Mucosa of rectum (tissue), 2 donors: ENCODE data around the gene CRYGC.

Experiments
- H3K27ac ChIP-seq, 2 donors: one replicate each; pipeline ENCODE4 v1.7.0; 2013; ENCODE audit warnings: inconsistent platforms in 2 of 2, low read depth in 2 of 2, low read length in 2 of 2
- H3K27me3 ChIP-seq, 2 donors: one replicate each; pipeline ENCODE4 v1.7.0; 2013; ENCODE audit warnings: low read length in 2 of 2; ENCODE audit not compliant: control insufficient read depth in 2 of 2, insufficient read depth in 2 of 2
- H3K36me3 ChIP-seq, 2 donors: one replicate each; pipeline ENCODE4 v1.7.0; 2013; ENCODE audit warnings: low read length in 2 of 2; ENCODE audit not compliant: control insufficient read depth in 2 of 2, insufficient read depth in 2 of 2
- H3K4me1 ChIP-seq, 2 donors: one replicate each; pipeline ENCODE4 v1.7.0; 2013; ENCODE audit warnings: low read length in 2 of 2, mild to moderate bottlenecking in 1 of 2; ENCODE audit not compliant: control insufficient read depth in 2 of 2, insufficient read depth in 2 of 2
- H3K4me3 ChIP-seq, 2 donors: one replicate each; pipeline ENCODE4 v1.7.0; 2013; ENCODE audit warnings: low read length in 2 of 2
- H3K9ac ChIP-seq, 2 donors: one replicate each; pipeline ENCODE4 v1.7.0; 2013; ENCODE audit warnings: low read length in 2 of 2, low read depth in 1 of 2, mild to moderate bottlenecking in 1 of 2
- H3K9me3 ChIP-seq, 2 donors: one replicate each; pipeline ENCODE4 v1.7.0; 2013; ENCODE audit warnings: low read length in 2 of 2; ENCODE audit not compliant: control insufficient read depth in 2 of 2
- donor health status: healthy.
- donor health status: Normal muscosa, but diverticular disease.

Gene CRYGC

DNA sequence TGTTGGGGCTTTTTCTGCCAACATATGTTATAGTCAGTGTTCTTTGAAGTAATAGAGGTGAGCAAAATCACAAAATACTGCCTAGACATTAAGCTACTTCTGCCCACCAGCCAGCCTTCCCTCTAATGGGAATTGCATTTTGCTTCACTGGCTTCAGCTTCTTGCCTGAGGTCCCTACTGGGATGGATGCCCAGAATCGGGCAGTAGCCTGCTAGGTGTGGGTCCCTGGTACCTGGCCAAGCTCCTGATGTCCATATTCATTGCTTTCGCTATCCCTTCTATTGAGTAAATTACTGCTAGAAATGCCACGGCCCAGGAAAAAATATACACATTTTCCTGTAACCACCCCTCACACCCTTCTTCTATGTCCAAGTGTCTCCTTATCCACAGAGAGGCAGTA is 32.3 kb downstream of the CRYGC start:
- Histone ChIP-seq H3K9ac (no peak overlapping the region), H3K4me3 (no peak overlapping the region), H3K27ac (no peak overlapping the region), H3K27me3 (no peaks in the 10 kb centered on the region), H3K36me3 (no peaks in the 10 kb centered on the region), H3K9me3 (no peaks in the 10 kb centered on the region), H3K4me1 (no peaks in the 10 kb centered on the region)

DNA sequence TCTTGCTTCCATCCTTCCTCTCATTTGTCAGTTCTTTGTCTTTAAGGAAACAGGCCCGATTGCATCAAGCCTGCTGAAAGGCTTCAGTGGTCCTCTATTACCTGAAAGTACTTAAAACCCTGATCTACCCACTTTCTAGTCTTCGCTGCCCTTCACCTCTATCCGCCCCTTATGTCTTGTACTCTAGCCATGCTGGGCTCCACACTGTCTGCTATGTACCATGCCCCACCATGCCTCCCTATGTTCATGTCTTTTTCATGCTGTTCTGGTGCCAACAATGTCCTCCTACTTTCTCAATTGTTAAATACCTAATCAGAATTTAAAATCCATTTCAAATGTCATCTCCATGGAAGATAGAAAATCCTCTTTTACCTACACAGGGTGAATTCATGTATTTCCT is 33.5 kb downstream of the CRYGC start:
- Histone ChIP-seq H3K36me3 (no peaks in the 10 kb centered on the region), H3K4me3 (no peak overlapping the region), H3K27ac (no peak overlapping the region), H3K9me3 (no peaks in the 10 kb centered on the region), H3K4me1 (no peaks in the 10 kb centered on the region), H3K9ac (no peak overlapping the region), H3K27me3 (no peaks in the 10 kb centered on the region)

GRCh38 chr2:208093128-208093527 is 36.5 kb downstream of the CRYGC start:
- Histone ChIP-seq H3K9ac (no peak overlapping the region), H3K4me3 (no peak overlapping the region), H3K27ac (no peak overlapping the region), H3K27me3 (no peaks in the 10 kb centered on the region), H3K4me1 (no peaks in the 10 kb centered on the region), H3K36me3 (no peaks in the 10 kb centered on the region), H3K9me3 (no peaks in the 10 kb centered on the region)

DNA sequence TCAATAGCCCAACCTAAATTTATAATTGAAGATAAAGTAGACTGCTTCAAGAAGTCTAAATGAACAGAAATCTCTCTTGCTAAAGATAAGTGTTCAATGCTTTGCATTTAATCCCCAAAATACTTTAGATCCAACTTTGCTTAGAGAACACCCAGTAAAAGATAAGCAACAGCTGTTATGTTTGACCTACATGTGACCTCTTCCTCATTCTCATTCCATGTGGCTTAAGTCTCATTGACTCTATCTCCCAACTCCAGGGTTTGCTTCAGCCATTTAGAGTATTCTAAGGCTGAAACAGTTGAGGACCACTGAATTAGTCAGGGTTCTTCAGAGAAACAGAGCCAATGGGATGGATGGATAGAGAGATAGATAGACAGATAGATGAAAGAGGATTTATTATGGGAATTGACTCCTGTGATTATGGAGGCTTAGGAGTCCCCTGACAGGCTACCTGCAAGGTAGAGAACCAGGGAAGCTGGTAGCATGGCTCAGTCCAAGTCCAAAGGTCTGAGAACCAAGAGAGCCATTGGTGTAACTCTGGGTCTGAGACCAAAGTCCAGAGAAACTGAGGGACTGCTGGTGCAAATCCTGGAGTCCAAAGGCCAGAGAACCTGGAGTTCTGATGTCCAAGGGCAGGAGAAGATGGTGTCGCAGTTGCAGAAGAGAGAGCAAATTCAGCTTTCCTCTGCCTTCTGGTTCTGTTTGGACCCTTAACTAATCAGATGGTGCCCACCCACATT is 37.4 kb downstream of the CRYGC start:
- no peaks in the 10 kb centered on the region for H3K27me3 ChIP-seq
- H3K4me3 ChIP-seq, result no peak overlapping the region
- H3K4me1 ChIP-seq, result no peaks in the 10 kb centered on the region
- no peaks in the 10 kb centered on the region for H3K36me3 ChIP-seq
- H3K27ac ChIP-seq, result no peak overlapping the region
- H3K9ac ChIP-seq, result no peak overlapping the region
- H3K9me3 ChIP-seq, result no peaks in the 10 kb centered on the region

DNA sequence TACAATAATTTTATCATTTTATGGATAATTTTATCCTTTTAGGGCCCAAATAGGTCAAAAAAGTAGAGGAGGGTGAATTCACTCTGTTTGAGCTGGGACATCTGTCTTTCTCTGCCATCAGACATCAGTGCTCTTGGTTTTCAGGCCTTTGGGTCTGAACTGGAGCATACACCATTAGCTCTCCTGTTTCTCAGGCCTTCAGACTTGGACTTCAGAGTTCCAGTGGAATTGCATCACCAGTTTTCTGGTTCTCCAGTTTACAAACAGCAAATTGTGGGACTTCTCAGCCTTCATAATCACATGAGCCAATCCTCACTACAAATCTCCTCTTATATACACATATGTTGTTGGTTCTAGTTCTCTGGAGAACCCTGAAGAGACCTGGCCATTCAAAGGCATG is 39.2 kb downstream of the CRYGC start:
- H3K4me3 ChIP-seq, result no peak overlapping the region
- no peaks in the 10 kb centered on the region for H3K36me3 ChIP-seq
- no peaks in the 10 kb centered on the region for H3K9me3 ChIP-seq
- no peak overlapping the region for H3K27ac ChIP-seq
- no peaks in the 10 kb centered on the region for H3K27me3 ChIP-seq
- H3K9ac ChIP-seq, result no peak overlapping the region
- H3K4me1 ChIP-seq, result no peaks in the 10 kb centered on the region

GRCh38 chr2:208086029-208086428 is 43.6 kb downstream of the CRYGC start:
- Histone ChIP-seq H3K4me3 (no peak overlapping the region), H3K9ac (no peak overlapping the region), H3K27ac (no peak overlapping the region), H3K27me3 (no peaks in the 10 kb centered on the region), H3K4me1 (no peaks in the 10 kb centered on the region), H3K36me3 (no peaks in the 10 kb centered on the region), H3K9me3 (no peaks in the 10 kb centered on the region)

- no peaks in the 10 kb centered on the region for H3K27me3 ChIP-seq
- no peak overlapping the region for H3K9ac ChIP-seq
- H3K9me3 ChIP-seq, result no peaks in the 10 kb centered on the region
- H3K27ac ChIP-seq, result no peak overlapping the region
- H3K4me3 ChIP-seq, result no peak overlapping the region
- H3K36me3 ChIP-seq, result no peaks in the 10 kb centered on the region
- H3K4me1 ChIP-seq, result no peaks in the 10 kb centered on the region
These were observed 45.8 kb downstream of the CRYGC start for GRCh38 chr2:208083807-208084206.
